NOMO-1 treated with dmso at 0.1 percent for 144 hours (cell line): ENCODE results near the gene CBLN3.
A peak's percentile ranks its signal among the peaks of the same experiment; 100 is the strongest.
"Not testable (repeated sequence)": the region's sequence is repeated elsewhere in the genome, so short reads cannot be mapped to it uniquely, and the experiment has no call there.

Experiments used
- DNase-seq: peaks from one replicate; lab custom pipeline; 2025; ENCODE audit not compliant: unreplicated experiment; lab: John Stamatoyannopoulos, UW

The CBLN3 gene

GRCh38 chr14:24429395-24430142 lies at the start of gene CBLN3, which contains the start of gene KHNYN:
Gene CBLN3 (minus strand): TSS chr14:24429668. CDS start chr14:24429054, 614 bp downstream.
Gene KHNYN (plus strand): TSS chr14:24429954. CDS start chr14:24430731, 777 bp downstream.
- peak; percentile 83 for DNase-seq

DNA sequence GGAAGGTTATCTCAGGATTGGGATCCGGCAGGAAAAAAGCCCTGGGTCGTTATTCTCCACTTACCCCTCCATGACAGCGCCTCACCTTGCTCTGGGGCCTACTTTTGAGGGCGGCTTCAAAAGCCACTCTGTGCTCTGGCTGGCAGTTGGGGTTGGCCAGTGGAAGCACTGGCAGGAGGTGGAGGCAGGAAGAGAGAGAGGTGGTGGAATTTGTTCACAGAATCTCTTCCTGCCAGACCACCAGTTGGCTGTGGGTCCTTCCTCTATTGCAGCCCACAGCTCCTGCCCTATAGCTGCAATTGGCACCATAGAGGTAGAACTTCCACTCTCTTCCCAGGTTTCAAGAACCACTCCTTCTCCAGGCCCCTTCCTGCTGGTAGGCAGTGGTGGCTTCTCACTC lies 45.8 kb upstream of the CBLN3 start:
- DNase-seq = no peak

- DNase-seq = no peak
These were observed 43.7 kb upstream of the CBLN3 start for GRCh38 chr14:24473211-24473610.

DNA sequence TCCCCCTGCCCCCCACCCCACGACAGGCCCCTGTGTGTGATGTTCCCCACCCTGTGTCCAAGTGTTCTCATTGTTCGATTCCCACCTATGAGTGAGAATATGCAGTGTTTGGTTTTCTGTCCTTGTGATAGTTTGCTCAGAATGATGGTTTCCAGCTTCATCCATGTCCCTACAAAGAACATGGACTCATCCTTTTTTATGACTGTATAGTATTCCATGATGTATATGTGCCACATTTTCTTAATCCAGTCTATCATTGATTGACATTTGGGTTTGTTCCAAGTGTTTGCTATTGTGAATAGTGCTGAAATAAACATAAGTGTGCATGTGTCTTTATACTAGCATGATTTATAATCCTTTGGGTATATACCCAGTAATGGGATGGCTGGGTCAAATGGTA lies 41.0 kb upstream of the CBLN3 start:
- DNase-seq = not testable (repeated sequence)

- DNase-seq = no peak
These were observed 36.3 kb upstream of the CBLN3 start for GRCh38 chr14:24465805-24466204.

DNA sequence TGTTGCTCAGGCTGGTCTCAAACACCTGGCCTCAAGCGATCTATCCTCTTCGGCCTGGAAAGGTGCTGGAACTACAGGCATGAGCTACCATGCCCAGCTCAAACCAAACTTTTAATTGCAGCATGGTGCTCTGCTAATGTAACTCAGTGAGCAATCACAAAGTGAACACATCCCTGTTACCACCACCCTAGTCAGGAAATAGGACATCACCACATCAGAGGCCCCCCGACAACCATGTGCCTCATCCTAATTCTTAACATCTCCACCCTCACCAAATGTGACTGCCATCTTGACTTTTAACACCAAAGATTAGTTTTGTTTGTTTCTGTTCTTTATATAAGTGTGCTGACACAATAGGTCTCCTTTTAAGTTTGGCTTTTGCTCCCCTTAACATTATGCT lies 35.9 kb upstream of the CBLN3 start:
- DNase-seq = no peak

GRCh38 chr14:24463884-24464785 lies 34.7 kb upstream of the CBLN3 start:
- DNase-seq = no peak

DNA sequence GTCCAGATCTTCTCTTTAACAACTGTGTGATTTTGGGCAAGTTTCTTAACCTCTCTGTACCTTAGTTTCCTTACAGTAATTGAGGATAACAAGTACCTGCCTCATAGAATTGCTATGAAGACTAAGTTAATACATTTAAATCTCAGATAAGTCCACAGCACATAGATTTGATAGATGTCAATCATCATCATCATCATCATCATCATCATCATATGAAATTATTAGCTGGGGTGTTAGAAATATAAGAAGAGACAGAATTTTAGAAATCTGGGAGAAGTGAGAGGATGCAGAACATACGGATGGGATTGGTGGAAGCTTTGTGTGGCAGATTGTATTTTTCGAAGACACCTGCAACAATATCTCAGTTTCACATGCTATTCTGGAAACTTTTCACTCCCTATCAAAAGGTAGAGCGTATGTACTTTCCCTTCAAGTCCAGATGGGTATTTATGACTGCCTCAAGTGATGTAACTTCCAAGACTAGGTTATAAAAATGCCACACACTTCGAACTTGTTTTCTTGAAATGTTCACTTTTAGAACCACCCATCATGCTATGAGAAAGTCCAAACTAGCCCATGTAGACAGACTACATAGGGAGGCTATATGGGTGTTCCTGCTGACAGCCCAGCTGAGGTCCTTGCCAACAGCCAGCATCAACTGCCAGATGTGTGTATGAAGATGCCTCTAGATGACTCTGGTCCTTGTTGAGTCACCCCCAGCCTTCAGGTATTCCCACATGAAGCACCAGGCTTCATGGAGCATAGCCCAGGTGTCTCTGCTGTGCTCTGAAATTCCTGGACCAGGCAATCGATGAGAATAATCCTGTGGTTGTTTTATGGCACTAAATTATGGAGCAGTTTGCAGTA lies 33.8 kb upstream of the CBLN3 start:
- DNase-seq = no peak

DNA sequence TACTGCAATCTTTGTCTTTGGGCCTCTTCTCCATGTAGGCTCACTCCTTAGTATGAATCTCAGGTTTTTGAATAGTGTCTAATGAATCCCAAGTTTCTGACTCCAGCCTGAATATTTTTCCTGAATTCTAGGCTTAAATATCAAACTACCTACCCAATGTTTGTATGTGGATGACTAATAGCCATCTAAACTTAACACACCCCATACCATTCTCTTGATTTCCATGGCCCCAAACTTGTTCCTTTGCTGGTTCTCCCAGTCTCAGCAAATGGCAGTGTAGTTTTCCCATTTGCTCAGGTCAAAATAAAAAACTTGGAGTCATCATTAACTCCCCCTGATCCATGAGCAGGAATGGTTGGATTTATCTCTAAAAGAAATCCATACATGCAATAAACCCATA lies 31.9 kb upstream of the CBLN3 start:
- no peak for DNase-seq

DNA sequence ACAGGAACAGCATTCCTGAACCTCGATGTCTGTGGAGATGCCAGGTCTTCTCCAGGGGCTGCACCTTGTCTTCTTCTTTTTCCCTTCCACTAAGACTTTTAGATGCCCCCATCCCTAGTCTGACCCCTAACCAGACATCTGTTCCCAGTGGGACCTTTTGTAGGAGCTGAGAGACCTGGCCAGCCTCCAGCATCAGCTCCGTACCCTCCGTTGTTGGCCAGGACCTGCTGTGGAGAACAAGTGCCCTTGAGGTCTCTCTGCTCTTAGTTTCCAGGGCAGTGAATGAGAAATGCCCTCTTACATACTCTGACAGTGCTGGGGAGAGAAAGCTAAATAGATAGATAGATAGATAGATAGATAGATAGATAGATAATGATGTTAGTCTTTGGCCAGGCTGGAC lies 29.9 kb upstream of the CBLN3 start:
- DNase-seq = no peak

DNA sequence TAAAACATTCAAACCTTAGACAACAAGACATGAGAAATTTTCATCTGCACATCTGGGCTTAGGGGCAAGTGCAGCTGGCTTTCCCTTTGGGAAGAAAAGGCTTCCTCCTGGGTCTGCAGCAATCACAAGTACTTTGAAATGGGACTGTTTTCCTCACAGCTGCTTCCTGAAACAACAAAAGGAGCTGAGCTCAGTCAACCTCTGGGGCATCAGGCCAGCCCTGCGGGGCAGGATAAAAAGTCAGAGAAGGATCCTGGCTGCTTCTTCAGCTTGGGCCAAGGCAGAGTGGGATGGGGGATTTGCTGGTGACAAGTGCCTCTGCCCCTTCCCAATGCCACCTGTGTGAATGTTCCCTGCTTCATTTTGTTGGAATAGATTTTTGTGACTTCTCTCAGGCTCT lies 29.3 kb upstream of the CBLN3 start:
- DNase-seq = no peak

DNA sequence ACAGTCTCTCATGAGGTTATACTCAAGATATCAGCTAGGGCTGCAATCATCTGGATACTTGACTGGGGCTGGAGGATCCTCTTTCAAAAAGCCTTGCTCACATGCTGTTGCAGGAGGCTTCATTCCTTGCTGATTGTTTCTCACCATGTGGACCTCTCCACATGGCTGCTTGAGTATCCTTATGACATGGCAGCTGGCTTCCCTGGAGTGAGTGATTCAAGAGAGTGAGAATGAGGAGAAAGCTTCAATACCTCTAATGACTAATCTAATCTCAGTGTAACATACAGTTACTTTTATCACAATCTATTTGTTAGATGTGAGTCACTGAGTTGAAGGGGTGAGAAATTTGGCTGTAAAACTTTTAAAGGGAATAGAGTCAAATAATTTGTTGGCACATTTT lies 27.5 kb upstream of the CBLN3 start:
- no peak for DNase-seq

DNA sequence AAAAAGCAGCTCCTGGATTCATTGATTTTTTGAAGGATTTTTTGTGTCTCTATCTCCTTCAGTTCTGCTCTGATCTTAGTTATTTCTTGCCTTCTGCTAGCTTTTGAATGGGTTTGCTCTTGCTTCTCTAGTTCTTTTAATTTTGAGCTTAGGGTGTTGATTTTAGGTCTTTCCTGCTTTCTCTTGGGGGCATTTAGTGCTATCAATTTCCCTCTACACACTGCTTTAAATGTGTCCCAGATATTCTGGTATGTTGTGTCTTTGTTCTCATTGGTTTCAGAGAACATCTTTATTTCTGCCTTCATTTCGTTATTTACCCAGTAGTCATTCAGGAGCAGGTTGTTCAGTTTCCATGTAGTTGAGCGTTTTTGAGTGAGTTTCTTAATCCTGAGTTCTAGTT lies 21.4 kb upstream of the CBLN3 start:
- not testable (repeated sequence) for DNase-seq

DNA sequence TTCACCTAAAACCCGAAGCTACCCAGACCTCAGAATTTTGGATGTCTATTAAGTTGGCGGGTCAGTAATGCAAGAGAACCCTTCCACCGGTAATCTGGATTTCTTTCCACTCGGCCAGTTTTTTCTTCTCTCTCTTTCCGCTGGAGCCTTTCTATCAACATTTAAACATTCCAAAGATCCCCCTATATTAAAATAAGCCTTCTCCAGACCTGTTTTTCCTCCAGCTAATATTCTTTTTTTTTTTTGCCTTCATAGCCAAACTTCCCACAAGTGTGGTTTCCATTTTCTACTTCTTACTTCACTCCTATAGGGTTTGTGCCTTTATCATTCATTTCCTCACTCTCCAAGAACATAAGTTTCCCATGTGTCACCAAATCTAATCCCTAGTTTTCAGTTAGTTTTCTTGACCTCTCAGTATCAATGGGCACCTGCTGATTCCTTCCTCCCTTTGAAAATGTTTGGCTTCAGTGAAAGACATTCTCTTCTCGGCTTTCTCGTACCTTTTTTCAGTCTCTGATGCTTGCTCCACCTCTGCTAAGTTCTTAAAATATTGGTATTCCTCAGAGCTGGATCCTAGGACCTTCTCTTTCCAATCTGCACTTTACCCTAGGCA lies 13.7 kb upstream of the CBLN3 start:
- DNase-seq = no peak

GRCh38 chr14:24442240-24443052 lies 13.0 kb upstream of the CBLN3 start, which contains the start of gene SDR39U1:
Gene SDR39U1 (minus strand): TSS chr14:24442776. CDS start chr14:24442769, 7 bp downstream.
- peak; percentile 99 for DNase-seq

DNA sequence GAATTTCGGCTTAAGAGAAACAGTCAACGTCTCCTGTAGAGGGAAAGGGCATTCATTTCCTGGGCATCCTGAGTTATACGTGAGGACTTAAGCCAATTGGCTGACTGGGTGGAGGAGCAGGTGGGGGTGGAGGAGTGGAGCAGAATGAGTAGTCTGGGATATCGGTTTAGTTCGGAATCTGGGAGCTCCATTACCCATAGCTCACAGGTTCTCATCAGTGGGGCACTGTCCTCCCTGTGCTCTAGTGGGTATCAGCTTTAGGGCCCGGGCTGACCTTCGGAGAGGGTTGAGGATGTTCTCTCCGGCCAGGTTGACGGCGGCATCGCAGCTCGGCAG lies 12.4 kb upstream of the CBLN3 start:
- no peak for DNase-seq

- DNase-seq = no peak
These were observed 12.0 kb upstream of the CBLN3 start for GRCh38 chr14:24441485-24441884.

DNA sequence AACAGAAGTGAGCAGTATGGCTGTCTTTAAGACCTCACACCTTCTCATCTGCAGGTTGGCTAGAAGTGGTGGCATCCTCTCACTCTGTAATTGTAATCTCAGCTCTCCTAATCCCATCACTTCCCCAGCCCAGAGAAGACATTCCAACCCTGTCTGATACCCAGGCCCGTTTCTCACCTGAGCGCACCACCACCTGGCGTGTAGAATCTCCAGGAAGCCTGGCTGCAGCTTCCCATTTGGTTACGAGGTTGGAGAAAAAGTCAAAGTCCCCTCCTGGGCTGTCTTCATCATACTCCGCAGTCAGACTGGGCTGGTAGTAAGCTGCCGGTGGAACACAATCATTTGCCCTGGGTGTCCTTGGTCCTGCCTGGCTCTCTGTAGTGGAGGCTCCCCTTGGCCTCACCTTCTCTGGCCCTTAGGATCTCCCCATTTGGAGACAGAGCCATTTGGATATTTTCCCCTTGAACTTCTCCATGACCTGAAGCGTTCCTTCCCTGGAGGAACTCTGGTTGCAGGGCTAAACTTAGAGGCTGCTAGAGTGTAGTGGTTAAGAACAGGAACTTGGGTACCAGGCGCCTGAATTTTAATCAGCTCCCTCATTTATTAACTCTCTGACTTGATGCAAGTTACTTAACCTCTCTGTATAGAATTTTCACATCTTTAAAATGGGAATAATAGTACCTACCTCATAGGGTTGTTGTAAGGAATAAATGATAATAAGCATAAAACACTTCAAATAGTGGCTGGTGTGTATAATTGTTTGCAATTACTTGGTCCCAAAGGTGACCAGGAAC lies 11.3 kb upstream of the CBLN3 start:
- DNase-seq = no peak
